Activated T-cell treated with anti-CD3 and anti-CD28 coated beads for 4 hours (primary cell): Measurements from ENCODE around the gene RIMKLB.
"Not testable (repeated sequence)": the region's sequence is repeated elsewhere in the genome, so short reads cannot be mapped to it uniquely, and the experiment has no call there.

Source experiments
- DNase-seq: peaks from one replicate; pipeline ENCODE4 v3.0.0-alpha.2; 2020

Gene RIMKLB

DNA sequence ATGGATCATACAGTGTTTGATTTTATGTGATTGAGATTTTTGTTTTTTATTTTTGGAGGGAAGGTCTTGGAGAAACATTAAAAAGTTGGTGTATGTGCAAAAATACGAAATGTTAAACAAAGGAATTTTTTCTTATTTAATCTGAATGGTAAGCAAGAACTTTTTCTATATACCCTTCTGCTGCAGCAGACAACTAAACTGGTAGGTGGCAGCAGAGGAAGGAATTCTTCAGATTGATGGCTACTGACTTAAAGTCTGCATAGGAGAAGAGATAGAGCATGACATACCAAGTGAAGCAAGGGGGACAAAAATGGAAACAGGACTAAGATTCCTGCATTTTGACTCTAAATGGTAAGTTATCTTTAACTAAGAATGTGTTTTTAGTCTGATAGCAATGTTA lies 82.6 kb downstream of the RIMKLB start:
- DNase-seq: no peak

- DNase-seq: no peak
Measured at GRCh38 chr12:8781381-8782127, 83.8 kb downstream of the RIMKLB start.

- DNase-seq: no peak
Measured at GRCh38 chr12:8784290-8784888, 86.6 kb downstream of the RIMKLB start.

GRCh38 chr12:8785499-8785898 lies 87.7 kb downstream of the RIMKLB start:
- no peak for DNase-seq

GRCh38 chr12:8787206-8787605 lies 89.4 kb downstream of the RIMKLB start:
- DNase-seq: not testable (repeated sequence)

DNA sequence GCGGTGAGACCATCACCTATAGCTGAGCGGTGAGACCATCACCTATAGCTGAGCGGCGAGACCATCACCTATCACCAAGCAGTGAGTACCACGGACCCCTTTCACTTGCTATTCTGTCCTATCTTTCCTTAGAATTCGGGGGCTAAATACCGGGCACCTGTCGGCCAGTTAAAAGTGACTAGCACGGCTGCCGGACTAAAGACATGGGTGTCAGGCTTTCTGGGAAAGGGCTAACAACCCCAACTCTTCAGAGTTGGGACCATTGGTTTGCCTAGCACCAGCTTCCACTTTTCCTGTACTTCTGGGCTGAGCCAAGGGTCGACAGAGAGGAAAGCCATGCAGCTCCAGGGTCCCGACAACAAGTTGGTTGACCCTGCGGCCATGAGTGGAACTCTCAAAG lies 90.9 kb downstream of the RIMKLB start:
- DNase-seq: not testable (repeated sequence)

GRCh38 chr12:8789341-8790013 lies 91.7 kb downstream of the RIMKLB start:
- DNase-seq: not testable (repeated sequence)

DNA sequence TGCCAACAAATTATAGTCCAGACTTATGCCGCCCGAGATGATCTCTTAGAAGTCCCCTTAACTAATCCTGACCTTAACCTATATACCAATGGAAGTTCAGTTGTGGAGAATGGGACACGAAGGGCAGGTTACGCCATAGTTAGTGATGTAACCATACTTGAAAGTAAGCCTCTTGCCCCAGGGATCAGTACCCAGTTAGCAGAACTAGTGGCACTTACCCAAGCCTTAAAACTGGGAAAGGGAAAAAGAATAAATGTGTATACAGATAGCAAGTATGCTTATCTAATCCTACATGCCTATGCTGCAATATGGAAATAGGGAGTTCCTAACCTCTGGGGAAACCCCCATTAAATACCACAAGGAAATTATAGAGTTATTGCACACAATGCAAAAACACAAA lies 95.4 kb downstream of the RIMKLB start:
- not testable (repeated sequence) for DNase-seq

DNA sequence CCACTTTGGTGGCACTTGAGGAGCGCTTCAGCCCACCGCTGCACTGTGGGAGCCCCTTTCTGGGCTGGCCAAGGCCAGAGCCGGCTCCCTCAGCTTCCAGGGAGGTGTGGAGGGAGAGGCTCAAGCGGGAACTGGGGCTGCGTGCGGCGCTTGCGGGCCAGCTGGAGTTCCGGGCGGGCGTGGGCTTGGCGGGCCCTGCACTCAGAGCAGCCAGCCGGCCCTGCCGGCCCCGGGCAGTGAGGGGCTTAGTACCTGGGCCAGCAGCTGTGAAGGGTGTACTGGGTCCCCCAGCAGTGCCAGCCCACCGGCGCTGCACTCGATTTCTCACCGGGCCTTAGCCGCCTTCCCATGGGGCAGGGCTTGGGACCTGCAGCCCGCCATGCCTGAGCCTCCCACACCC lies 96.8 kb downstream of the RIMKLB start:
- DNase-seq: not testable (repeated sequence)

GRCh38 chr12:8796831-8797626 lies 99.2 kb downstream of the RIMKLB start:
- no peak for DNase-seq

DNA sequence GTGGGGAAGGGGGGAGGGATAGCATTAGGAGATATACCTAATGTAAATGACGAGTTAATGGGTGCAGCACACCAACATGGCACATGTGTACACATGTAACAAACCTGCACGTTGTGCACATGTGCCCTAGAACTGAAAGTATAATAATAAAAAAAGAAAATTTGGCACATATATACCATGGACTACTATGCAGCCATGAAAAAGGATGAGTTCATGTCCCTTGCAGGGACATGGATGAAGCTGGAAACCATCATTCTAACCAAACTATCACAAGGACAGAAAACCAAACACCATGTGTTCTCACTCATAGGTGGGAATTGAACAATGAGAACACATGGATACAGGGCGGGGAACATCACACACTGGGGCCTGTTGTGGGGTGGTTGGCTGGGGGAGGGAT lies 103.4 kb downstream of the RIMKLB start:
- DNase-seq: not testable (repeated sequence)

DNA sequence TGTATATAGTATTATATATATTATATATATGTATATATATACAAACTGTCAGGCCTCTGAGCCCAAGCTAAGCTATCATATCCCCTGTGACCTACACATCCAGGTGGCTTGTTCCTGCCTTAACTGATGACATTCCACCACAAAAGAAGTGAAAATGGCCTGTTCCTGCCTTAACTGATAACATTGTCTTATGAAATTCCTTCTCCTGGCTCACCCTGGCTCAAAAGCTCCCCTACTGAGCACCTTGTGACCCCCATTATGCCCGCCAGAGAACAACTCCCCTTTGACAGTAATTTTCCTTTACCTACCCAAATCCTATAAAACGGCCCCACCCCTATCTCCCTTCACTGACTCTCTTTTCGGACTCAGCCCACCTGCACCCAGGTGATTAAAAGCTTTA lies 107.0 kb downstream of the RIMKLB start:
- DNase-seq: not testable (repeated sequence)

GRCh38 chr12:8805487-8805886 lies 107.7 kb downstream of the RIMKLB start:
- not testable (repeated sequence) for DNase-seq

- DNase-seq: not testable (repeated sequence)
Measured at GRCh38 chr12:8807084-8807483, 109.3 kb downstream of the RIMKLB start.

- not testable (repeated sequence) for DNase-seq
Measured at GRCh38 chr12:8810112-8810511, 112.3 kb downstream of the RIMKLB start.

DNA sequence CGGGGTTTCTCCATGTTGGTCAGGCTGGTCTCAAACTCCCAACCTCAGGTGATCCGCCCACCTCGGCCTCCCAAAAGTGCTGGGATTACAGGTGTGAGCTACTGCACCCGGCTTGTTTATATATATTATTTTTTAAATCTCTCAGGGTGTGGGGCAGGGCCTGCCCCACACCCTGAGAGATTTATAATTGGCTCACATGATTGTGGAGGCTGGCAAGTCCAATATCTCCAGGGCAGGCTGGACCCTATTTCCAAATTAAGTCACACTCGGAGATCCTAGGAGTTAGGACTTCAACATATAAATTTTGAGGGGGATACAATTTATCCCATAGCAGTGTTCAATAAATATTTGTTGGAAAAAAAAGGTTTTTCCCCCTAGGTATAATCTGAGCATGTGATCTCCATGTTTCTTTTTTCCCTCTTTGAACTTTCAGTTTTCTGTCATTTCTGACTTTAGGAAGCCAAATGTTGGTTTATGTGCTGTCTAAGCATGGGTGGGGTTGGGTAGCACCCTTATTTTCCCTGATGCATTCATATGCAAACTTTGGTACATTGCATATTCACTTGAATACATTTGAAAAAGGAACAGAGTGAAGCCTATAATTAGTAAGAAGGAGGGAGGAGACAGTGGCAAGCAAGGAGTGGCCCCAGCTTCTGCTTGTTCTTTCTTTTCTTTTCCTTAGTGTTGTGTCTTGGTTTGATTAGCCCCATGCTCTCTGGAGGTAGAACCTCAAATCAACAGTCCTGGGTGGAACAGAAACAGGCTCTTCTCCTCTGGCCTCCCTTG lies 116.0 kb downstream of the RIMKLB start:
- no peak for DNase-seq

DNA sequence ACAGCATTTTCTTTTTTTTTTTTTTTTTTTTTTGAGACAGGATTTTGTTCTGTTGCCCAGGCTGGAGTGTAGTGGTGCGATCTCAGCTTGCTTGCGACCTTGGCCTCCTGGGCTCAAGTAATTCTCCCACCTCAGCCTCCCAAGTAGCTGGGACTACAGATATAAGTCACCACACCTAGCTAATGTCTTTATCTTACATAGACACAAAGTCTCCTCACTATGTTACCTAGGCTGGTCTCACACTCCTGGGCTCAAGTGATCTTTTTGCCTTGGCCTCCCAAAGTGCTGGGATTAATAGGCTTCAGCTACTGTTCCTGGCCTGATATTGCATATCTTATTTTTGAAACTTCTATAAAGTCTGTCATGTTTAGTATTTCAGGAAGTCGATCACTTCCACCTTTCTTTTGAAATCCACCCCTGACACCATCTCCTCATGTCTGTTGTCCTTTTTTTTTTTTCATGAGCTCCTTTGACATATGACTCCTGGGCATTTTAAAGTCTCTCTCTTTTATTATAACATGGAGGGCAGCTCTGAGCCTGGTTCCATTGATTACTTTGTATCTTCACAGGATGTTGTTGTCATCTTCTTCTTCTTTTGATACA lies 118.8 kb downstream of the RIMKLB start:
- no peak for DNase-seq

- no peak for DNase-seq
Measured at GRCh38 chr12:8817856-8818255, 120.1 kb downstream of the RIMKLB start.

DNA sequence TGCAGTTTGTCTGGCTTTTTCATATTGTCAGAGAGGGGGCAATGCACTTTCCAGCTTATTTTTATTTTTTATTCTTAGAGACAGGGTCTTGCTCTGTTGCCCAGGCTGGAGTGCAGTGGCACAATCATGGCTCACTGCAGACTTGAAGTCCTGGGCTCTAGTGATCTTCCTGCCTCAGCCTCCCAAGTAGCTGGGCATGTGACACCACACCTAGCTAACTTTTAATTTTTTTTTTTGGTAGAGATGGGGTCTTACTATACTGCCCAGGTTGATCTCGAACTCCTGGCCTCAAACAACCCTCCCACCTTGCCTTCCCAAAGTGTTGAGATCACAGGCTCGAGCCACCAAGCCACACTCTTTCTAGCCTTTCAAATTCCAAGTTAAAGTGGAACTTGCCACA lies 120.7 kb downstream of the RIMKLB start:
- DNase-seq: no peak

DNA sequence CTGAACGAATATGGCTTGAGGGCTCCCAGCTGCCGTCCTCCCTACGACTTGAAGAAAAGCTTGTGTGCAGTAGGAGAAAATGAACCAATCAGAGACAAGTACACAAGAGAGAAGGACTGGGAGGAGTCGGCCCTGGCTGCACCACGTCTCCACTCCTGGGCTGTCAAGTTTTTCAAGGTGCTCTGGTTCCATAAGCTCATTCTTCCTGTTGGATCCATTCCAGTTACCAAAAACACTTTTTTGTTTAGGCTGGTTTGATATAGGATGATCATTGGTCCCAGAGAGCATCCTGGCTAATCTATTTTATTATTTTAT lies 121.8 kb downstream of the RIMKLB start:
- DNase-seq: no peak

DNA sequence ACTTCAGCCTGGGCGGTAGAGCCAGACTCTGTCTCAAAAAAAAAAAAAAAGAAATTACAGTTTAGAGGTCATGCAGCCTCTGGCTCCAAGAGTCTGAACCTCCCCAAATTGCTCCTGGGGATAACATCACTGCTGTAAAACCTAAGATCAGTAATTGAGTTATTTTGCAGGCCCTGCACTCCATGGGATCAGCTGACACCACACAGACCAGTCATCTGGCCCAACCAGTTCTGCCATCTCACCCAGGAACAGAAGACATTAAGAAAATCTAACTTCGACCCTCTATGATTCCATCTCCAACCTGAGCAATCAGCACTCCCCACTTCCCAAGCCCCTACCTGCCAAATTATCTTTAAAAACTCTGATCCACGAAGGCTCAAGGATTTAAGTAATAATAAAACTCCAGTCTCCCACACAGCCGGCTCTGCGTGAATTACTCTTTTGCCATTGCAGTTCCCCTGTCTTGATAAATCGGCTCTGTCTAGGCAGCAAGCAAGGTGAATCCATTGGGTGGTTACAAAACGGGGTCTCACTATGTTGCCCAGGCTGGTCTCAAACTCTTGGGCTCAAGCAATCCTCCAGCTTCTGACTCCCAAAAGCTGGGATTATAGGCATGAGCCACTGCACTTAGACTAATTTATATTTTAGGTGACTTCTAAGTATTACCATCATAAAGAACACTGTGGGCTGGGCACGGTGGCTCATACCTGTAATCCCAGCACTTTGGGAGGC lies 123.1 kb downstream of the RIMKLB start:
- DNase-seq: not testable (repeated sequence)
